ENCODE measurements around the gene CETN2. TPM values are rescaled to one million over a fixed set of nuclear protein-coding genes. Genes with fewer than 3 reads are reported as not detected.
A peak's percentile ranks its signal among the peaks of the same experiment; 100 is the strongest.

Gene CETN2
- total RNA-seq, 1 experiment from 2014 or later: 63.3 TPM

- no peak for TF ChIP-seq TCF7L2 (IDR thresholded peaks at IDR 0.05; ENCODE audit: low read depth, low read length)
- TF ChIP-seq CTCF (IDR thresholded peaks at IDR 0.05): peak; percentile 85
- Histone ChIP-seq H3K27me3 (ENCODE audit: control insufficient read depth, insufficient read depth, low read length) (peaks cover 4% of the 10 kb centered on the region; the same call in 1 of the 2 replicates), H3K4me1 (ENCODE audit: control insufficient read depth, insufficient read depth, low read length) (no peaks in the 10 kb centered on the region), H3K27ac (ENCODE audit: low read length) (no peak overlapping the region), H3K4me3 (ENCODE audit: low read depth in 2 of 2, low read length in 2 of 2) (no peak overlapping the region), H3K36me3 (ENCODE audit: control insufficient read depth, insufficient read depth, low read length) (no peaks in the 10 kb centered on the region), H3K9me3 (ENCODE audit: control insufficient read depth, insufficient read depth, low read depth, low read length) (no peaks in the 10 kb centered on the region)
- in situ Hi-C loops (cut with HindIII; ENCODE audit: low pct_unique_long_range_greater_than_20kb, low sequenced_read_pairs): loop anchor here (25.0 kb wide), 1 partner anchor 184 kb away; the partner anchor contains the start of gene GABRQ
- ChIA-PET CTCF (interaction anchor here (0.5 to 1.1 kb wide), 4 partner anchors 107 to 1397 kb away, joined by 3 to 5 read pairs (median 4); no protein-coding TSS in a partner anchor), POLR2A (no interaction called here)
- BruUV-seq (replicated peaks): no TSS peak
- DNase-seq (ENCODE audit: low read depth, low spot score) (no peak), ATAC-seq (peak; percentile 64; the same call in 1 of the 2 replicates)
- intact Hi-C loops (cut with micrococcal nuclease; ENCODE audit: unreplicated experiment): no loop called here
Observed at GRCh38 chrX:152821145-152821765, 9.3 kb downstream of the CETN2 start.

- H3K4me1 ChIP-seq (ENCODE audit: control insufficient read depth, insufficient read depth, low read length): no peaks in the 10 kb centered on the region
- no peaks in the 10 kb centered on the region for H3K36me3 ChIP-seq (ENCODE audit: control insufficient read depth, insufficient read depth, low read length)
- no peaks in the 10 kb centered on the region for H3K9me3 ChIP-seq (ENCODE audit: control insufficient read depth, insufficient read depth, low read depth, low read length)
- DNase-seq (ENCODE audit: low read depth, low spot score): no peak
- peaks cover 3% of the 10 kb centered on the region; the same call in 1 of the 2 replicates for H3K27me3 ChIP-seq (ENCODE audit: control insufficient read depth, insufficient read depth, low read length)
- intact Hi-C loops (cut with micrococcal nuclease; ENCODE audit: unreplicated experiment): loop anchor here (10.0 kb wide), 1 partner anchor 1105 kb away; the partner anchor contains the start of gene FATE1
- CTCF ChIA-PET: no interaction called here
- POLR2A ChIA-PET: no interaction called here
- ATAC-seq: no peak
- in situ Hi-C loops (cut with HindIII; ENCODE audit: low pct_unique_long_range_greater_than_20kb, low sequenced_read_pairs): loop anchor here (25.0 kb wide), 1 partner anchor 182 kb away; the partner anchor contains the start of gene GABRQ
- H3K27ac ChIP-seq (ENCODE audit: low read length): no peak overlapping the region
- TF ChIP-seq POLR2AphosphoS5 (IDR thresholded peaks at IDR 0.05; ENCODE audit: low read depth, low read length) (no peak), REST (IDR thresholded peaks at IDR 0.05; ENCODE audit: insufficient read depth in 1 of 2, low read depth in 2 of 2, low read length in 1 of 2) (no peak)
- H3K4me3 ChIP-seq (ENCODE audit: low read depth in 2 of 2, low read length in 2 of 2): no peak overlapping the region
- no TSS peak for BruUV-seq (replicated peaks)
Observed at GRCh38 chrX:152819732-152820131, 10.8 kb downstream of the CETN2 start.

GRCh38 chrX:152819266-152819665, 11.3 kb downstream of the CETN2 start:
- in situ Hi-C loops (cut with HindIII; ENCODE audit: low pct_unique_long_range_greater_than_20kb, low sequenced_read_pairs): loop anchor here (25.0 kb wide), 1 partner anchor 182 kb away; the partner anchor contains the start of gene GABRQ
- ChIA-PET POLR2A (interaction anchor here (0.6 kb wide), 1 partner anchor 563 kb away, joined by 4 read pairs; no protein-coding TSS in a partner anchor), CTCF (no interaction called here)
- Histone ChIP-seq H3K27ac (ENCODE audit: low read length) (no peak overlapping the region), H3K4me1 (ENCODE audit: control insufficient read depth, insufficient read depth, low read length) (no peaks in the 10 kb centered on the region), H3K36me3 (ENCODE audit: control insufficient read depth, insufficient read depth, low read length) (no peaks in the 10 kb centered on the region), H3K9me3 (ENCODE audit: control insufficient read depth, insufficient read depth, low read depth, low read length) (no peaks in the 10 kb centered on the region), H3K27me3 (ENCODE audit: control insufficient read depth, insufficient read depth, low read length) (peaks cover 2% of the 10 kb centered on the region; the same call in 1 of the 2 replicates), H3K4me3 (ENCODE audit: low read depth in 2 of 2, low read length in 2 of 2) (no peak overlapping the region)
- DNase-seq (ENCODE audit: low read depth, low spot score) (no peak), ATAC-seq (no peak)
- no peak for TF ChIP-seq POLR2AphosphoS5 (IDR thresholded peaks at IDR 0.05; ENCODE audit: low read depth, low read length)
- TF ChIP-seq TCF7L2 (IDR thresholded peaks at IDR 0.05; ENCODE audit: low read depth, low read length): no peak
- no peak for TF ChIP-seq SIN3A (IDR thresholded peaks at IDR 0.05; ENCODE audit: borderline replicate concordance, insufficient read depth, low read depth, low read length)
- no TSS peak for BruUV-seq (replicated peaks)
- intact Hi-C loops (cut with micrococcal nuclease; ENCODE audit: unreplicated experiment): loop anchor here (10.0 kb wide), 1 partner anchor 1104 kb away; the partner anchor contains the start of gene FATE1

Measured in Panc1 (cell line).